ENCODE results near the gene CNTNAP2. TPM values are rescaled to one million over a fixed set of nuclear protein-coding genes. Genes with fewer than 3 reads are reported as not detected.
A peak's percentile ranks its signal among the peaks of the same experiment; 100 is the strongest.

The CNTNAP2 gene
- total RNA-seq, 1 experiment from 2014 or later = 64.5 TPM

GRCh38 chr7:148031811-148032210 lies 1915.2 kb downstream of the CNTNAP2 start:
- H3K27ac Mint-ChIP-seq = peak overlapping the region in 1 of 3 experiments; percentile 19; a peak in 1 of 7 replicates
- H3K4me2 ChIP-seq (ENCODE audit: insufficient read depth, insufficient read length, low read length) = no peak overlapping the region
- TF ChIP-seq CTCF (conservative IDR thresholded peaks at IDR 0.05) = no peak

More at GRCh38 chr7:148031811-148032210, 1915.2 kb downstream of the CNTNAP2 start:
- H2AFZ ChIP-seq (ENCODE audit: low read length) = no peak overlapping the region
- H2BK15ac ChIP-seq (ENCODE audit: low read depth, low read length) = no peak overlapping the region
- no peak overlapping the region for H3K9ac ChIP-seq (ENCODE audit: extremely low read depth, insufficient read length, low read length)
- no peak overlapping the region for H2BK12ac ChIP-seq (ENCODE audit: insufficient read length, low read depth, low read length)
- Mint-ChIP-seq H3K9me3 (no peaks in the 10 kb centered on the region; a peak in 1 of 5 replicates), H3K4me1 (peaks cover 10 to 19% of the 10 kb centered on the region in 2 experiments), H3K36me3 (ENCODE audit: insufficient read depth in 1 of 3, low read depth in 3 of 3) (no peaks in the 10 kb centered on the region), H3K27me3 (ENCODE audit: low read depth) (peaks cover 94% of the 10 kb centered on the region), H3K4me3 (no peak overlapping the region)
- no peak overlapping the region for H2BK120ac ChIP-seq (ENCODE audit: low read depth, low read length, poor library complexity, severe bottlenecking)
- H2AK5ac ChIP-seq (ENCODE audit: insufficient read length, low read length) = no peak overlapping the region
- no peak overlapping the region for H3T11ph ChIP-seq (ENCODE audit: low read length)
- H3K56ac ChIP-seq (ENCODE audit: insufficient read length, low read depth, low read length) = no peak overlapping the region
- H3K23me2 ChIP-seq (ENCODE audit: insufficient read length, low read depth, low read length, poor library complexity, severe bottlenecking) = no peaks in the 10 kb centered on the region
- H3K9me3 ChIP-seq (ENCODE audit: control insufficient read depth, low read depth, low read length) = no peaks in the 10 kb centered on the region
- no peaks in the 10 kb centered on the region for H3K79me1 ChIP-seq (ENCODE audit: insufficient read depth, low read depth, low read length, poor library complexity, severe bottlenecking)
- H3K18ac ChIP-seq (ENCODE audit: insufficient read length, low read depth, low read length) = no peak overlapping the region
- H3K4ac ChIP-seq (ENCODE audit: low read depth, low read length) = no peak overlapping the region
- H3K23ac ChIP-seq (ENCODE audit: insufficient read length, low read depth, low read length) = no peak overlapping the region
- H4K5ac ChIP-seq (ENCODE audit: insufficient read length, low read depth, low read length) = no peak overlapping the region
- no peak overlapping the region for H4K8ac ChIP-seq (replicated peaks; ENCODE audit: insufficient read length, low read depth, low read length)
- H3K79me2 ChIP-seq (ENCODE audit: insufficient read depth, low read length) = no peaks in the 10 kb centered on the region
- peaks cover 16% of the 10 kb centered on the region for H3K27me3 ChIP-seq (ENCODE audit: insufficient read depth, low read length)
- no peaks in the 10 kb centered on the region for H4K20me1 ChIP-seq (ENCODE audit: control insufficient read depth, insufficient read depth, insufficient read length)
- whole genome bisulfite sequencing (ENCODE audit: extremely low coverage, insufficient read length, low lambda C conversion rate) = no CpG with 5 or more reads among the region's 8 CpGs
- no peak overlapping the region for H2BK5ac ChIP-seq (ENCODE audit: insufficient read length, low read length)
- H3K27ac ChIP-seq (ENCODE audit: insufficient read length, low read depth, low read length) = no peak overlapping the region
- H2BK20ac ChIP-seq (ENCODE audit: low read depth, low read length, poor library complexity, severe bottlenecking) = no peak overlapping the region
- H4K91ac ChIP-seq (ENCODE audit: insufficient read length, low read depth, low read length) = no peak overlapping the region
- H3K4me1 ChIP-seq (ENCODE audit: insufficient read depth, low read length) = no peaks in the 10 kb centered on the region
- no peak for DNase-seq
- no peak overlapping the region for H3K14ac ChIP-seq (ENCODE audit: insufficient read depth, low read length)
